ENCODE results near the gene ASCL2.
"Not testable (repeated sequence)": the region's sequence is repeated elsewhere in the genome, so short reads cannot be mapped to it uniquely, and the experiment has no call there.

The ASCL2 gene

DNA sequence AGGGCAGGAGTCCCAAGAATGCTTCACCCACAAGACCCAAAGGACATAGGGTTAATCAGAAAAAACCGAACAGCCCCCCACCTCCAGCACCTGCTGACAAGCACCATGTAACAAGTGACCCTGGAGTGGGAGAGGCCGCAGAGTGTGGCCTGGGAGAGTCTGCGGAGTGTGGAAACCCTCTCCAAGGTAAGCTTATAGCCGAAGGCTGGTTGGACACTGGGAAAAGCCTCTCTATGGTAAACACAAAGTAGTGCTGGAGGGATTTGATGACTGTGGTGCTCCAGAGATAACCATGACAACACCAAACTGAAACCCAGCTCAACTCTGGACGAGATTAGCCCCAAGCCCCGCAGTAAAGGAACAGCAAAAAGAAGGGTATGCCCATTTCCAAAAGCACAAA, 19.2 kb downstream of the ASCL2 start:
- no peak overlapping the region for H3K4me3 ChIP-seq (ENCODE audit: extremely low read depth, insufficient read depth, low read length, poor library complexity, severe bottlenecking)

GRCh38 chr11:2250485-2250884, 19.9 kb downstream of the ASCL2 start:
- no peak overlapping the region for H3K27ac ChIP-seq (ENCODE audit: low read depth, low read length, severe bottlenecking)
- WGBS, 2 experiments (ENCODE audit: insufficient coverage in 2 of 2) = 80 to 93% methylated on average over 5 to 7 of the region's 8 CpGs

More for the DNA sequence above, 19.2 kb downstream of the ASCL2 start:
- Histone ChIP-seq H3K9me3 (ENCODE audit: control insufficient read depth, low read length) (peaks cover 3% of the 10 kb centered on the region), H3K4me1 (ENCODE audit: control insufficient read depth, insufficient read depth, low read length, poor library complexity, severe bottlenecking) (no peaks in the 10 kb centered on the region), H3K36me3 (ENCODE audit: control insufficient read depth, insufficient read depth, low read length) (no peaks in the 10 kb centered on the region), H3K27ac (ENCODE audit: low read depth, low read length, severe bottlenecking) (no peak overlapping the region)
- WGBS, 2 experiments (ENCODE audit: insufficient coverage in 2 of 2) = 60 to 81% methylated on average over 1 to 6 of the region's 6 CpGs

DNA sequence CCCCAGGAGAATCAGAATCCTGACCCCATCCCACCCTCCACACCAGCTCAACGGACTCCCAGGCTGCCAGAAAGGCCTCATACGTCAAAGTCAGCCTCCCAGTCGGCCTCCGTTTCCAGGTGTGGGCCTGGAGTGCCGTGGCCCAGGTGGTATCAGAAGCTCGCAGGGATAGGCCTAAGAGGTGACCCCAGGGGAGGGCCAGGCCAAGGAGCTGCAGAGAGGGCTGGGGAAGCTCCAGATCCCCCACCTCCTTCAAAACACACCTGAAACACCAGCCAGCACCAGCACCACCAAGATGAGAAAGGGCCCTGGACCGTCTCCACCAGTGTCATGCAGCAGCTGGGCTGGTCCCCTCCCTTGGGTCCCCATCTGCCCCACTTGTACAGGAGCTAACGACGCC, 20.3 kb downstream of the ASCL2 start:
- peaks cover 3% of the 10 kb centered on the region for H3K9me3 ChIP-seq (ENCODE audit: control insufficient read depth, low read length)
- no peak overlapping the region for H3K4me3 ChIP-seq (ENCODE audit: extremely low read depth, insufficient read depth, low read length, poor library complexity, severe bottlenecking)
- H3K4me1 ChIP-seq (ENCODE audit: control insufficient read depth, insufficient read depth, low read length, poor library complexity, severe bottlenecking) = no peaks in the 10 kb centered on the region
- no peaks in the 10 kb centered on the region for H3K36me3 ChIP-seq (ENCODE audit: control insufficient read depth, insufficient read depth, low read length)
- 93 to 96% methylated on average over 6 to 7 of the region's 9 CpGs for WGBS, 2 experiments (ENCODE audit: insufficient coverage in 2 of 2)
- H3K27ac ChIP-seq (ENCODE audit: low read depth, low read length, severe bottlenecking) = no peak overlapping the region

More at GRCh38 chr11:2250485-2250884, 19.9 kb downstream of the ASCL2 start:
- Histone ChIP-seq H3K9me3 (ENCODE audit: control insufficient read depth, low read length) (peaks cover 3% of the 10 kb centered on the region), H3K4me3 (ENCODE audit: extremely low read depth, insufficient read depth, low read length, poor library complexity, severe bottlenecking) (no peak overlapping the region), H3K36me3 (ENCODE audit: control insufficient read depth, insufficient read depth, low read length) (no peaks in the 10 kb centered on the region), H3K4me1 (ENCODE audit: control insufficient read depth, insufficient read depth, low read length, poor library complexity, severe bottlenecking) (no peaks in the 10 kb centered on the region)

DNA sequence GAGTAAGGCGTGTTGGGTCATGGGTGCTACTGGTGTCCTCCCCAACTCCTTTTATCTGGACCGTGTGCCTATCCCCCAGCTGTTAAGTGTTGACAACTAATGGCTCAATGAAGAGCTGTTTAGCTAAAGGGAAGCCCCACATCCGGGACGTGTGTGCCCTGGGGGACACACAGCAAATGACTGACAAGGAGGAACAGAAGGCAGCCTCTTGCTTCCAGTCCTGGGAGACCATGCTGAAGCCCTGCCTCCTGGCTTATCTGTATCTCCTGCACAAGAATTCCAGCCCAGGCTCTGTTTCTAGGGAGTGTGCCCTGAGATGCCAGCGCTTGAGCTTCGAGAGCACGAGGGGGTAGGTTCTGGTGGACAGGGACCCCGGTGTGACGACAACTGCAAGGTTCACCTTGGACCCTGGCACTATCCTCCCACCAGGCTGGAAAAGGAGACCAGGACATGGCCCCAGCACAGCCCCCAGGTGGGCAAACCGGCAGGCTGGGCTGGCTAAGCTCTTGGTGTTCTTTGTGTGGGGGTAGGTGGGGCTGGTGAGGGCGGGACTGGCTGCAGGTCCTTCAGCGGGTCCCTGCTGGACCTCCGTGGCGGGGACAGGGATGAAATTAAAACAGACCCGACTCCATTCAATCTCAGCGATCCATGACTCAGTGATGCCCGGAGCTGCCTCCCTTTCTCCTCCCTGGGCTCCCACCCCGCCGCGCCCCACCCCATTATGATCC, 21.0 kb downstream of the ASCL2 start:
- 82 to 94% methylated on average over 2 to 13 of the region's 20 CpGs for WGBS, 2 experiments (ENCODE audit: insufficient coverage in 2 of 2)
- Histone ChIP-seq H3K4me1 (ENCODE audit: control insufficient read depth, insufficient read depth, low read length, poor library complexity, severe bottlenecking) (no peaks in the 10 kb centered on the region), H3K36me3 (ENCODE audit: control insufficient read depth, insufficient read depth, low read length) (no peaks in the 10 kb centered on the region), H3K9me3 (ENCODE audit: control insufficient read depth, low read length) (no peaks in the 10 kb centered on the region), H3K27ac (ENCODE audit: low read depth, low read length, severe bottlenecking) (no peak overlapping the region), H3K4me3 (ENCODE audit: extremely low read depth, insufficient read depth, low read length, poor library complexity, severe bottlenecking) (no peak overlapping the region)

GRCh38 chr11:2248762-2249161, 21.6 kb downstream of the ASCL2 start:
- H3K4me1 ChIP-seq (ENCODE audit: control insufficient read depth, insufficient read depth, low read length, poor library complexity, severe bottlenecking) = no peaks in the 10 kb centered on the region
- no peaks in the 10 kb centered on the region for H3K36me3 ChIP-seq (ENCODE audit: control insufficient read depth, insufficient read depth, low read length)
- no peaks in the 10 kb centered on the region for H3K9me3 ChIP-seq (ENCODE audit: control insufficient read depth, low read length)
- no peak overlapping the region for H3K4me3 ChIP-seq (ENCODE audit: extremely low read depth, insufficient read depth, low read length, poor library complexity, severe bottlenecking)
- no peak overlapping the region for H3K27ac ChIP-seq (ENCODE audit: low read depth, low read length, severe bottlenecking)
- 88 to 93% methylated on average over 7 of the region's 7 CpGs for WGBS, 2 experiments (ENCODE audit: insufficient coverage in 2 of 2)

GRCh38 chr11:2248242-2248641, 22.1 kb downstream of the ASCL2 start:
- Histone ChIP-seq H3K4me3 (ENCODE audit: extremely low read depth, insufficient read depth, low read length, poor library complexity, severe bottlenecking) (no peak overlapping the region), H3K27ac (ENCODE audit: low read depth, low read length, severe bottlenecking) (no peak overlapping the region), H3K36me3 (ENCODE audit: control insufficient read depth, insufficient read depth, low read length) (no peaks in the 10 kb centered on the region), H3K9me3 (ENCODE audit: control insufficient read depth, low read length) (no peaks in the 10 kb centered on the region), H3K4me1 (ENCODE audit: control insufficient read depth, insufficient read depth, low read length, poor library complexity, severe bottlenecking) (no peaks in the 10 kb centered on the region)
- 92 to 95% methylated on average over 6 to 11 of the region's 11 CpGs for WGBS, 2 experiments (ENCODE audit: insufficient coverage in 2 of 2)

GRCh38 chr11:2247496-2247895, 22.9 kb downstream of the ASCL2 start:
- Histone ChIP-seq H3K27ac (ENCODE audit: low read depth, low read length, severe bottlenecking) (no peak overlapping the region), H3K4me1 (ENCODE audit: control insufficient read depth, insufficient read depth, low read length, poor library complexity, severe bottlenecking) (no peaks in the 10 kb centered on the region), H3K4me3 (ENCODE audit: extremely low read depth, insufficient read depth, low read length, poor library complexity, severe bottlenecking) (no peak overlapping the region), H3K36me3 (ENCODE audit: control insufficient read depth, insufficient read depth, low read length) (no peaks in the 10 kb centered on the region), H3K9me3 (ENCODE audit: control insufficient read depth, low read length) (no peaks in the 10 kb centered on the region)
- WGBS, 2 experiments (ENCODE audit: insufficient coverage in 2 of 2) = 78 to 95% methylated on average over 3 to 6 of the region's 7 CpGs

DNA sequence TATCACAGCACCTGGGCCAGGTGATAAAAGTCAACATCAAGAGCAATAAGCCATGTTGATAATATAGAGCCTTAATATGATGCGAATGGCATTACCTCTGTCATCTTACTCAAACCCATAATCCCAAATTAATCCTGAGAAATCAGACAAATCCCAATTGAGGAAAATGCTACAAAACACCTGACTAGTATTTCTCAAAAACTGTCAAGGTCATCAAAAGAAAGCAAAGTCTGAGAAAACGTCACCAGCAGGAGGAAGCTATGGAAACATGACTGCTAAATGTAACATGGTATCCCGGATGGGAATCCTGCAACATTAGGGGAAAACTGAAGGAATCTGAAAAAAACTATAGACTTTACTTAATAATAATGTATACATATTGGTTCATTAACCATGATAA, 29.6 kb downstream of the ASCL2 start:
- Histone ChIP-seq H3K36me3 (ENCODE audit: control insufficient read depth, insufficient read depth, low read length) (no peaks in the 10 kb centered on the region), H3K27ac (ENCODE audit: low read depth, low read length, severe bottlenecking) (no peak overlapping the region), H3K4me3 (ENCODE audit: extremely low read depth, insufficient read depth, low read length, poor library complexity, severe bottlenecking) (no peak overlapping the region), H3K9me3 (ENCODE audit: control insufficient read depth, low read length) (peaks cover 5% of the 10 kb centered on the region), H3K4me1 (ENCODE audit: control insufficient read depth, insufficient read depth, low read length, poor library complexity, severe bottlenecking) (no peaks in the 10 kb centered on the region)
- 66% methylated on average over 2 of the region's 3 CpGs; no CpG with 5 or more reads in 1 of the 2 experiments for WGBS, 2 experiments (ENCODE audit: insufficient coverage in 2 of 2)

GRCh38 chr11:2237457-2238238, 32.7 kb downstream of the ASCL2 start:
- no peak overlapping the region for H3K27ac ChIP-seq (ENCODE audit: low read depth, low read length, severe bottlenecking)
- no peaks in the 10 kb centered on the region for H3K36me3 ChIP-seq (ENCODE audit: control insufficient read depth, insufficient read depth, low read length)
- no peaks in the 10 kb centered on the region for H3K4me1 ChIP-seq (ENCODE audit: control insufficient read depth, insufficient read depth, low read length, poor library complexity, severe bottlenecking)
- H3K9me3 ChIP-seq (ENCODE audit: control insufficient read depth, low read length) = peaks cover 5% of the 10 kb centered on the region
- 83 to 92% methylated on average over 17 to 18 of the region's 22 CpGs for WGBS, 2 experiments (ENCODE audit: insufficient coverage in 2 of 2)
- no peak overlapping the region for H3K4me3 ChIP-seq (ENCODE audit: extremely low read depth, insufficient read depth, low read length, poor library complexity, severe bottlenecking)

DNA sequence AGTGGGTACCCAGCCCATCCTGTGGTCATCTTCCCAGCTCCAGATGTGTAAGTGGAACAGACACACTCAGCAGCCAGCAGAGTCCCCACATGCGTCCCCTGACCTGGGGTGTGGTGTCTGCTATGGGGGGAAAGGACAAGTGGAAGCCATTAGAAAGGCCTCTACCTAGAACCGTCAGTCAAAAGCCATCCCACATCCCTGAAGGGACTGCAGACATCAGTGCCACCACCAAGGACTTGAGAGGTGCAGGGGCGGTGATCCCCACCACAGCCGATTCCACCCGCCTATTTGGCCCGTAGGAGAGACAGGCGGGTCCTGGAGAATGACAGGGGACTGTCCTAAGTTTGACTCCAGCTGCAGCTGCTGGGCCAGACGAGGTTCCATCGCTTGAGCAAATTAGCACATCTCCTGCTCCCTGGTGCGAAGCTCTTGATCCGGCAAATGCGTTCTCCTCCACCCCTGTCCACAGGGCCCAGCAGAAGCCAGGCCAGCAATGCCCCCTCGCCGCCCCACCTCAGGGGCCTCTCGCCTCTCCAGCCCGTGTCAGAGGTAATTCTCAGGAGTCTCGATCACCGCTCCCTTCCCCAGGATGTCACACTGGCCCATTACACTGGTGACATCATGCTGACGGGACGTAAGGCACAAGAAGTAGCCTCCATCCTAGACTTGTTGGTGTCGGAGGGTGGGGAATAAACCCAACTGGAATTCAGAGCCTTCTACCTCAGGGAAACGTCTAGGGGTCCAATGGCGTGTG, 33.8 kb downstream of the ASCL2 start:
- H3K36me3 ChIP-seq (ENCODE audit: control insufficient read depth, insufficient read depth, low read length); H3K4me1 ChIP-seq (ENCODE audit: control insufficient read depth, insufficient read depth, low read length, poor library complexity, severe bottlenecking); H3K27ac ChIP-seq (ENCODE audit: low read depth, low read length, severe bottlenecking); H3K9me3 ChIP-seq (ENCODE audit: control insufficient read depth, low read length); H3K4me3 ChIP-seq (ENCODE audit: extremely low read depth, insufficient read depth, low read length, poor library complexity, severe bottlenecking): not testable (repeated sequence)
- WGBS, 2 experiments (ENCODE audit: insufficient coverage in 2 of 2) = 94 to 95% methylated on average over 12 to 16 of the region's 23 CpGs

All from mesodermal cell (in vitro differentiated cells).